SK-N-SH treated with all-trans-retinoic acid at 6 μM for 48 hours (cell line): Measurements from ENCODE around the gene ERCC5.

Experiments used
- ATAC-seq: fragments of 200-7000 bp; cut with Tn5 transposase; 3 replicates; pipeline ENCODE4 v1.9.1; 2020; ENCODE audit warnings: mild to moderate bottlenecking, moderate library complexity
- ARNTL ChIP-seq: fragments of 450-650 bp; formaldehyde crosslinking; IDR thresholded peaks from 2 replicates; pipeline ENCODE4 v1.5.0; 2020; ENCODE audit warnings: low read depth, mild to moderate bottlenecking, moderate library complexity, borderline replicate concordance
- CREB5 ChIP-seq: fragments of 250-450 bp; sonication (Bioruptor Pico); IDR thresholded peaks from 2 replicates; pipeline ENCODE4 v1.5.1; 2020; ENCODE audit warnings: low read depth, mild to moderate bottlenecking, moderate library complexity
- CSDC2 ChIP-seq: fragments of 250-450 bp; sonication (Bioruptor Pico); IDR thresholded peaks from 2 replicates; pipeline ENCODE4 v1.5.0; 2020; ENCODE audit warnings: mild to moderate bottlenecking, moderate library complexity
- ESRRG ChIP-seq: fragments of 250-450 bp; sonication (Bioruptor Pico); IDR thresholded peaks from 2 replicates; pipeline ENCODE4 v1.6.1; 2021; ENCODE audit warnings: mild to moderate bottlenecking
- GLIS3 ChIP-seq: fragments of 250-450 bp; sonication (Bioruptor Pico); IDR thresholded peaks from 2 replicates; pipeline ENCODE4 v1.5.0; 2020; ENCODE audit warnings: mild to moderate bottlenecking, moderate library complexity
- ISL1 ChIP-seq: fragments of 250-450 bp; sonication (Bioruptor Pico); IDR thresholded peaks from 2 replicates; pipeline ENCODE4 v2.1.2; 2022; ENCODE audit warnings: mild to moderate bottlenecking, moderate library complexity
- OSR1 ChIP-seq: fragments of 250-450 bp; sonication (Bioruptor Pico); IDR thresholded peaks from 2 replicates; pipeline ENCODE4 v1.8.0; 2022; ENCODE audit warnings: moderate library complexity, mild to moderate bottlenecking, inconsistent platforms
- PPARA ChIP-seq: fragments of 250-450 bp; sonication (Bioruptor Pico); IDR thresholded peaks from 2 replicates; pipeline ENCODE4 v1.5.0; 2020; ENCODE audit warnings: mild to moderate bottlenecking, borderline replicate concordance
- RARB ChIP-seq: fragments of 250-450 bp; sonication (Bioruptor Pico); IDR thresholded peaks from 2 replicates; pipeline ENCODE4 v1.8.0; 2021; ENCODE audit warnings: mild to moderate bottlenecking, moderate library complexity
- SNAI2 ChIP-seq: fragments of 250-450 bp; sonication (Bioruptor Pico); IDR thresholded peaks from 2 replicates; pipeline ENCODE4 v1.5.0; 2020; ENCODE audit warnings: mild to moderate bottlenecking, moderate library complexity
- TCF4 ChIP-seq: fragments of 250-450 bp; sonication (Bioruptor Pico); IDR thresholded peaks from 2 replicates; pipeline ENCODE4 v1.8.0; 2021; ENCODE audit warnings: mild to moderate bottlenecking, moderate library complexity, borderline replicate concordance
- TOX ChIP-seq: fragments of 250-450 bp; sonication (Bioruptor Pico); IDR thresholded peaks from 2 replicates; pipeline ENCODE4 v1.8.0; 2021; ENCODE audit warnings: mild to moderate bottlenecking, moderate library complexity, borderline replicate concordance
- TSHZ2 ChIP-seq: fragments of 250-450 bp; sonication (Bioruptor Pico); IDR thresholded peaks from 2 replicates; pipeline ENCODE4 v1.5.0; 2020; ENCODE audit warnings: mild to moderate bottlenecking, moderate library complexity
- ZC3H10 ChIP-seq: fragments of 250-450 bp; sonication (Bioruptor Pico); IDR thresholded peaks from 2 replicates; pipeline ENCODE4 v1.5.1; 2021; ENCODE audit warnings: mild to moderate bottlenecking, moderate library complexity
- ZFP3 ChIP-seq: fragments of 250-450 bp; sonication (Bioruptor Pico); IDR thresholded peaks from 2 replicates; pipeline ENCODE4 v1.5.0; 2020; ENCODE audit warnings: mild to moderate bottlenecking, moderate library complexity
- ZFP30 ChIP-seq: fragments of 450-650 bp; formaldehyde crosslinking; IDR thresholded peaks from 2 replicates; pipeline ENCODE4 v1.5.0; 2022; ENCODE audit warnings: mild to moderate bottlenecking, moderate library complexity
- ZNF565 ChIP-seq: fragments of 450-650 bp; formaldehyde crosslinking; conservative IDR thresholded peaks from 2 replicates; pipeline ENCODE4 v1.5.0; 2020; ENCODE audit warnings: low read depth, mild to moderate bottlenecking, moderate library complexity
- ZNF70 ChIP-seq: fragments of 450-650 bp; formaldehyde crosslinking; IDR thresholded peaks from 2 replicates; pipeline ENCODE4 v1.5.0; 2020; ENCODE audit warnings: mild to moderate bottlenecking, moderate library complexity
- ZNF8 ChIP-seq: fragments of 450-650 bp; formaldehyde crosslinking; IDR thresholded peaks from 2 replicates; pipeline ENCODE4 v1.5.0; 2020; ENCODE audit warnings: mild to moderate bottlenecking, moderate library complexity
- TF ChIP-seq, protein P1 (sequence below): fragments of 250-450 bp; sonication (Bioruptor Pico); IDR thresholded peaks from 2 replicates; pipeline ENCODE4 v1.8.0; 2021; ENCODE audit warnings: low read depth, mild to moderate bottlenecking, moderate library complexity, borderline replicate concordance
- TF ChIP-seq, protein P2 (sequence below): fragments of 250-450 bp; sonication (Bioruptor Pico); IDR thresholded peaks from 2 replicates; pipeline ENCODE4 v1.8.0; 2020; ENCODE audit warnings: mild to moderate bottlenecking, moderate library complexity, borderline replicate concordance
- TF ChIP-seq, protein P3 (sequence below): fragments of 250-450 bp; sonication (Bioruptor Pico); IDR thresholded peaks from 2 replicates; pipeline ENCODE4 v1.5.1; 2021; ENCODE audit warnings: mild to moderate bottlenecking, moderate library complexity

Gene ERCC5

DNA sequence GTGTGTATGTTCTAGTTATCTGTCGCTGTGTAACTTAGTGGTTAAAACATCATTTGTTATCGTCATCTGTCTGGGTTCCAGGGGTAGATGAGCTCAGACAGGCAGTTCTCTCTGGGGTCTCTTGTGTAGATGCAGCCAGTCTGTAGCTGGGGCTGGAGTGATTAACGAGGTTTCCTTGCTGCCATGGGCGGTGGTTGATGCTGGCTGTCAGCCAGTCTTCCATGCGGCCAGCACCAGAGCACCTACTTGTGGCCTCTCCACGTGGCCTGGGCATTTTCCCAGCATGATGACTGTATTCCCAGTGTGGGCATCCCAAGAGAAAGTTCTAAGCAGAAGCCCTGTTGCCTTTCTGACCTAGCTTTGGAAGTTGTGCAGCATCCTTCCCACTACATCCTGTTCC lies 10.7 kb downstream of the ERCC5 start:
- no peak for TF ChIP-seq TCF4 (CRISPR knock-in tag)
- TF ChIP-seq ZFP3 (CRISPR knock-in tag) = no peak
- TF ChIP-seq ZNF8 (CRISPR knock-in tag) = no peak
- TF ChIP-seq ZC3H10 (CRISPR knock-in tag) = no peak
- no peak for TF ChIP-seq ZNF70 (CRISPR knock-in tag)
- no peak for TF ChIP-seq CSDC2 (CRISPR knock-in tag)
- no peak for TF ChIP-seq ZNF565 (CRISPR knock-in tag)
- TF ChIP-seq, protein P1, sequence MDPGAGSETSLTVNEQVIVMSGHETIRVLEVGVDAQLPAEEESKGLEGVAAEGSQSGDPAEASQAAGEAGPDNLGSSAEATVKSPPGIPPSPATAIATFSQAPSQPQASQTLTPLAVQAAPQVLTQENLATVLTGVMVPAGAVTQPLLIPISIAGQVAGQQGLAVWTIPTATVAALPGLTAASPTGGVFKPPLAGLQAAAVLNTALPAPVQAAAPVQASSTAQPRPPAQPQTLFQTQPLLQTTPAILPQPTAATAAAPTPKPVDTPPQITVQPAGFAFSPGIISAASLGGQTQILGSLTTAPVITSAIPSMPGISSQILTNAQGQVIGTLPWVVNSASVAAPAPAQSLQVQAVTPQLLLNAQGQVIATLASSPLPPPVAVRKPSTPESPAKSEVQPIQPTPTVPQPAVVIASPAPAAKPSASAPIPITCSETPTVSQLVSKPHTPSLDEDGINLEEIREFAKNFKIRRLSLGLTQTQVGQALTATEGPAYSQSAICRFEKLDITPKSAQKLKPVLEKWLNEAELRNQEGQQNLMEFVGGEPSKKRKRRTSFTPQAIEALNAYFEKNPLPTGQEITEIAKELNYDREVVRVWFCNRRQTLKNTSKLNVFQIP (CRISPR knock-in tag) = no peak
- TF ChIP-seq, protein P2, sequence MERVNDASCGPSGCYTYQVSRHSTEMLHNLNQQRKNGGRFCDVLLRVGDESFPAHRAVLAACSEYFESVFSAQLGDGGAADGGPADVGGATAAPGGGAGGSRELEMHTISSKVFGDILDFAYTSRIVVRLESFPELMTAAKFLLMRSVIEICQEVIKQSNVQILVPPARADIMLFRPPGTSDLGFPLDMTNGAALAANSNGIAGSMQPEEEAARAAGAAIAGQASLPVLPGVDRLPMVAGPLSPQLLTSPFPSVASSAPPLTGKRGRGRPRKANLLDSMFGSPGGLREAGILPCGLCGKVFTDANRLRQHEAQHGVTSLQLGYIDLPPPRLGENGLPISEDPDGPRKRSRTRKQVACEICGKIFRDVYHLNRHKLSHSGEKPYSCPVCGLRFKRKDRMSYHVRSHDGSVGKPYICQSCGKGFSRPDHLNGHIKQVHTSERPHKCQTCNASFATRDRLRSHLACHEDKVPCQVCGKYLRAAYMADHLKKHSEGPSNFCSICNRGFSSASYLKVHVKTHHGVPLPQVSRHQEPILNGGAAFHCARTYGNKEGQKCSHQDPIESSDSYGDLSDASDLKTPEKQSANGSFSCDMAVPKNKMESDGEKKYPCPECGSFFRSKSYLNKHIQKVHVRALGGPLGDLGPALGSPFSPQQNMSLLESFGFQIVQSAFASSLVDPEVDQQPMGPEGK (CRISPR knock-in tag) = no peak
- TF ChIP-seq TSHZ2 (CRISPR knock-in tag) = no peak
- no peak for TF ChIP-seq PPARA
- TF ChIP-seq, protein P3, sequence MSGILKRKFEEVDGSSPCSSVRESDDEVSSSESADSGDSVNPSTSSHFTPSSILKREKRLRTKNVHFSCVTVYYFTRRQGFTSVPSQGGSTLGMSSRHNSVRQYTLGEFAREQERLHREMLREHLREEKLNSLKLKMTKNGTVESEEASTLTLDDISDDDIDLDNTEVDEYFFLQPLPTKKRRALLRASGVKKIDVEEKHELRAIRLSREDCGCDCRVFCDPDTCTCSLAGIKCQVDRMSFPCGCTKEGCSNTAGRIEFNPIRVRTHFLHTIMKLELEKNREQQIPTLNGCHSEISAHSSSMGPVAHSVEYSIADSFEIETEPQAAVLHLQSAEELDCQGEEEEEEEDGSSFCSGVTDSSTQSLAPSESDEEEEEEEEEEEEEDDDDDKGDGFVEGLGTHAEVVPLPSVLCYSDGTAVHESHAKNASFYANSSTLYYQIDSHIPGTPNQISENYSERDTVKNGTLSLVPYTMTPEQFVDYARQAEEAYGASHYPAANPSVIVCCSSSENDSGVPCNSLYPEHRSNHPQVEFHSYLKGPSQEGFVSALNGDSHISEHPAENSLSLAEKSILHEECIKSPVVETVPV = no peak
- no peak for TF ChIP-seq TOX (CRISPR knock-in tag)
- no peak for TF ChIP-seq RARB
- no peak for TF ChIP-seq SNAI2 (CRISPR knock-in tag)
- TF ChIP-seq OSR1 = no peak
- no peak for TF ChIP-seq ZFP30
- TF ChIP-seq ARNTL (CRISPR knock-in tag) = no peak
- ATAC-seq = no peak

- no peak for ATAC-seq
- no peak for TF ChIP-seq PPARA
- no peak for TF ChIP-seq ARNTL (CRISPR knock-in tag)
- no peak for TF ChIP-seq CREB5 (CRISPR knock-in tag)
- no peak for TF ChIP-seq ZFP3 (CRISPR knock-in tag)
- TF ChIP-seq ZFP30 = no peak
- no peak for TF ChIP-seq ZNF565 (CRISPR knock-in tag)
- TF ChIP-seq GLIS3 (CRISPR knock-in tag) = no peak
- no peak for TF ChIP-seq ZNF70 (CRISPR knock-in tag)
- no peak for TF ChIP-seq TOX (CRISPR knock-in tag)
- TF ChIP-seq ESRRG (CRISPR knock-in tag) = no peak
- TF ChIP-seq ISL1 (CRISPR knock-in tag) = no peak
- TF ChIP-seq ZC3H10 (CRISPR knock-in tag) = no peak
- TF ChIP-seq TCF4 (CRISPR knock-in tag) = no peak
- TF ChIP-seq OSR1 = no peak
- TF ChIP-seq ZNF8 (CRISPR knock-in tag) = no peak
- TF ChIP-seq, protein P3 = no peak
- no peak for TF ChIP-seq TSHZ2 (CRISPR knock-in tag)
- TF ChIP-seq, protein P2 (CRISPR knock-in tag) = no peak
These were observed 16.9 kb downstream of the ERCC5 start for GRCh38 chr13:102862624-102863210.
